ENCODE measurements around the gene NPS. TPM values are rescaled to one million over a fixed set of nuclear protein-coding genes. Genes with fewer than 3 reads are reported as not detected.

Gene NPS
- total RNA-seq, 1 donor = not detected

DNA sequence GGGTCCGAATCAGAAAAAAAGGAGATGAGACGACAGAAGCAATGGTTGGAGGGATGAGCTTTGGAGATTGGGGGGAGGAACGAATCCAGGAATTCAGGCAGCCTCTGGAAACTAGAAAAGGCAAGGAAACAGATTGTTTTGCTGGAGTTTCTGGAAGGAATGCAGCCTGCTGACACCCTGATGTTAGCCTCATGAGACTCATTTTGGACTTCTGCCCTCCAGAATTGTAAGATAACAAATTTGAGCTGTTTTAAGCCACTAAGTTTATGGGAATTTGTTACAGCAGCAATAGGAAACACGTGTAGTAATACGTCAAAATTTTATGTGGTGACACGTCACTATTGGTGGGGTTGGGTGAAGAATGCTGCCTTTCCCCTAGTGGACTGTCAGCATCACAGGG is 25.6 kb upstream of the NPS start:
- Histone ChIP-seq H4K20me1 (ENCODE audit: insufficient read depth, low read length) (no peaks in the 10 kb centered on the region), H3K36me3 (ENCODE audit: insufficient read depth, low read length) (no peaks in the 10 kb centered on the region), H3K4me2 (ENCODE audit: insufficient read depth, low read length) (no peak overlapping the region), H3K27me3 (ENCODE audit: insufficient read depth, low read length) (no peaks in the 10 kb centered on the region), H2AFZ (ENCODE audit: low read length) (no peak overlapping the region), H3K79me2 (ENCODE audit: insufficient read depth, low read length) (no peaks in the 10 kb centered on the region), H3K27ac (ENCODE audit: low read depth, low read length) (no peak overlapping the region), H3K4me1 (ENCODE audit: insufficient read depth, low read length) (no peaks in the 10 kb centered on the region), H3K9me3 (ENCODE audit: low read depth, low read length) (no peaks in the 10 kb centered on the region), H3K4me3 (ENCODE audit: insufficient read depth, low read length) (no peak overlapping the region)
- no peak for DNase-seq (ENCODE audit: insufficient read length, low spot score, missing footprints)
- TF ChIP-seq, protein P1, sequence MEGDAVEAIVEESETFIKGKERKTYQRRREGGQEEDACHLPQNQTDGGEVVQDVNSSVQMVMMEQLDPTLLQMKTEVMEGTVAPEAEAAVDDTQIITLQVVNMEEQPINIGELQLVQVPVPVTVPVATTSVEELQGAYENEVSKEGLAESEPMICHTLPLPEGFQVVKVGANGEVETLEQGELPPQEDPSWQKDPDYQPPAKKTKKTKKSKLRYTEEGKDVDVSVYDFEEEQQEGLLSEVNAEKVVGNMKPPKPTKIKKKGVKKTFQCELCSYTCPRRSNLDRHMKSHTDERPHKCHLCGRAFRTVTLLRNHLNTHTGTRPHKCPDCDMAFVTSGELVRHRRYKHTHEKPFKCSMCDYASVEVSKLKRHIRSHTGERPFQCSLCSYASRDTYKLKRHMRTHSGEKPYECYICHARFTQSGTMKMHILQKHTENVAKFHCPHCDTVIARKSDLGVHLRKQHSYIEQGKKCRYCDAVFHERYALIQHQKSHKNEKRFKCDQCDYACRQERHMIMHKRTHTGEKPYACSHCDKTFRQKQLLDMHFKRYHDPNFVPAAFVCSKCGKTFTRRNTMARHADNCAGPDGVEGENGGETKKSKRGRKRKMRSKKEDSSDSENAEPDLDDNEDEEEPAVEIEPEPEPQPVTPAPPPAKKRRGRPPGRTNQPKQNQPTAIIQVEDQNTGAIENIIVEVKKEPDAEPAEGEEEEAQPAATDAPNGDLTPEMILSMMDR (IDR thresholded peaks at IDR 0.05; ENCODE audit: extremely low read depth, low read depth, low read length) = no peak

DNA sequence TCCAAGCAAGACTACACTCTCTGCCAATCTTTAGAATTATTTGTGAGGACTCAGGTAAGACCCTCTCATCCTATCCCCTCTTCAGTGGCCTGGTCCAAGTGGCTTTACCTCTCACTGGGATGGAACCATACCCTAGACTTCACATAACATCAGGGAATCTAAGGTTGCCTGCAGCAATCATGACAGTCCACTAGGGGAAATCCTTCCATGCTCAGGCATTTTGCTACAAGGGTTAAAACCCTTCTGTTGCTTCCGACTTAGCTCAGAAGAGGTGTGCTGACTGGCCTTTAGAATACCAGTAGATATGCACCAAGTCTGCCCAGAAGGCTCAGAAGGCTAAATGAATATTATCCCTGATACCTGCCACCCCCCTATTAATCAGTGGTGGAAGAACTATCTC is 24.9 kb upstream of the NPS start:
- H3K9me3 ChIP-seq (ENCODE audit: low read depth, low read length) = no peaks in the 10 kb centered on the region
- no peak overlapping the region for H2AFZ ChIP-seq (ENCODE audit: low read length)
- H3K27me3 ChIP-seq (ENCODE audit: insufficient read depth, low read length) = no peaks in the 10 kb centered on the region
- no peaks in the 10 kb centered on the region for H3K4me1 ChIP-seq (ENCODE audit: insufficient read depth, low read length)
- H3K79me2 ChIP-seq (ENCODE audit: insufficient read depth, low read length) = no peaks in the 10 kb centered on the region
- H3K36me3 ChIP-seq (ENCODE audit: insufficient read depth, low read length) = no peaks in the 10 kb centered on the region
- no peak overlapping the region for H3K4me3 ChIP-seq (ENCODE audit: insufficient read depth, low read length)
- H3K27ac ChIP-seq (ENCODE audit: low read depth, low read length) = no peak overlapping the region
- no peak overlapping the region for H3K4me2 ChIP-seq (ENCODE audit: insufficient read depth, low read length)
- TF ChIP-seq, protein P1 (IDR thresholded peaks at IDR 0.05; ENCODE audit: extremely low read depth, low read depth, low read length) = peak; percentile 6
- no peaks in the 10 kb centered on the region for H4K20me1 ChIP-seq (ENCODE audit: insufficient read depth, low read length)
- no peak for DNase-seq (ENCODE audit: insufficient read length, low spot score, missing footprints)

DNA sequence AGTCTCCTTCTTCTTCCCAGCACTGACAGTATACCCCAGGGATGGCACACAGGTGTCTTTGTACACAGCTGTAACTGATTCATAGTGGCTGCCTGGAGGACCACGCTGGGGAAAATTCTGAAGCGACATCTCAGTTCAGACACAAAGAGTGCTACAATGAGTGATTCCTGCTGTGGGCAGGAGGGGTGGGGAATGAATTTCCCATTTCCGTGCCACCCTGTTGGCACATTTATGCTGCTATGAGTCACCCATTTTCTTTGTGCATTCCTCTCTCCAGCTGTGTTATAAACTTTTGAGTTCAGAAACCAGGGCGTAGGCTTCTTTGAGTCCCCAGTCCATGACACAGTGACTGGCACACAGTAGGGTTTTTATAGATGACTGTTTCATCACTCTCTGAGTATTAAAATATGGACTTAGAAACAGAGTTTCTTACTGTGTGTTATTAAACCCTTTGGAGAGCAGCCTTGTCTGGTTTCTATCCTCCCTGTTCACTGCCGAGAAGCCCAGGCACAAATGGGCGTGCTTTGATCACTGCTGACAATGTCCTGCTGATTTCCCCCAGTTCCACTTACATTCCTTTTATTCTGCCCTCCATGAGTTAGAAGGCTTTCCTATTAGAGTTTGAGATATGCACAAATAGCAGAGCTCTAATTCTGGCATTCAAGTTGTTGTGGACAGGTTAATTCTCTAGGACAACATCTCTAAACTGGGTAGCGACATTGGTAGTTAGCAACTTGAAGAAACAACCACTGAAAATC is 24.0 kb upstream of the NPS start:
- no peak overlapping the region for H3K27ac ChIP-seq (ENCODE audit: low read depth, low read length)
- DNase-seq (ENCODE audit: insufficient read length, low spot score, missing footprints) = no peak
- TF ChIP-seq, protein P1 (IDR thresholded peaks at IDR 0.05; ENCODE audit: extremely low read depth, low read depth, low read length) = no peak
- H3K4me3 ChIP-seq (ENCODE audit: insufficient read depth, low read length) = no peak overlapping the region
- H3K79me2 ChIP-seq (ENCODE audit: insufficient read depth, low read length) = no peaks in the 10 kb centered on the region
- H3K4me1 ChIP-seq (ENCODE audit: insufficient read depth, low read length) = no peaks in the 10 kb centered on the region
- no peaks in the 10 kb centered on the region for H3K9me3 ChIP-seq (ENCODE audit: low read depth, low read length)
- H4K20me1 ChIP-seq (ENCODE audit: insufficient read depth, low read length) = no peaks in the 10 kb centered on the region
- H3K27me3 ChIP-seq (ENCODE audit: insufficient read depth, low read length) = no peaks in the 10 kb centered on the region
- H2AFZ ChIP-seq (ENCODE audit: low read length) = no peak overlapping the region
- H3K4me2 ChIP-seq (ENCODE audit: insufficient read depth, low read length) = no peak overlapping the region
- H3K36me3 ChIP-seq (ENCODE audit: insufficient read depth, low read length) = no peaks in the 10 kb centered on the region

DNA sequence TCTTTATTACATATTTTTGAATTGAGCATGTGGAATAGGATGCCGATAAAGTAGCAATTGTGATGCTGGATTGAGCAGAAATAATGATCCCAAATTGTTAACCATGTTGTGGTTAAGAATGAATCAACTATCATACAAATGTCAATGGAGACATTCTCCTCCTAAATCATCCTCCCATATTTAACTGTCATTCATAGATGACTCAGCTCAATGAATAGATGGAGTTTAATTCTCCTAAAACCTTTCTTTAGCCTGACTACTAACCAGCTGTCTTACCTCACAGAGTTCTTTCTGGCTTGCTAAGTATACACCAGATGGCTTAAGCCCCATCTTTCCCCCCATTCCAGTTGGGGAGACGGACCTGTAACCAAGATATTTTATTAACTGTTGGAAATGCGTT is 23.4 kb upstream of the NPS start:
- Histone ChIP-seq H3K27me3 (ENCODE audit: insufficient read depth, low read length) (no peaks in the 10 kb centered on the region), H3K36me3 (ENCODE audit: insufficient read depth, low read length) (no peaks in the 10 kb centered on the region), H3K27ac (ENCODE audit: low read depth, low read length) (no peak overlapping the region), H3K79me2 (ENCODE audit: insufficient read depth, low read length) (no peaks in the 10 kb centered on the region), H4K20me1 (ENCODE audit: insufficient read depth, low read length) (no peaks in the 10 kb centered on the region), H3K4me2 (ENCODE audit: insufficient read depth, low read length) (no peak overlapping the region), H3K4me3 (ENCODE audit: insufficient read depth, low read length) (no peak overlapping the region), H3K4me1 (ENCODE audit: insufficient read depth, low read length) (no peaks in the 10 kb centered on the region), H3K9me3 (ENCODE audit: low read depth, low read length) (no peaks in the 10 kb centered on the region), H2AFZ (ENCODE audit: low read length) (no peak overlapping the region)
- TF ChIP-seq, protein P1 (IDR thresholded peaks at IDR 0.05; ENCODE audit: extremely low read depth, low read depth, low read length) = no peak
- DNase-seq (ENCODE audit: insufficient read length, low spot score, missing footprints) = no peak
